Activated gamma-delta T cell (primary cell): ENCODE data around the gene GPR55.

Experiments
- DNase-seq: peaks from one replicate; lab custom pipeline; 2025; lab: John Stamatoyannopoulos, UW

GPR55 gene

GRCh38 chr2:230934231-230935129 is 9.4 kb upstream of the GPR55 start:
- no peak for DNase-seq

- DNase-seq, result no peak
These were observed 8.6 kb upstream of the GPR55 start for GRCh38 chr2:230933521-230934180.

GRCh38 chr2:230932556-230933511 is 7.8 kb upstream of the GPR55 start:
- DNase-seq, result no peak

GRCh38 chr2:230931556-230932231 is 6.7 kb upstream of the GPR55 start:
- DNase-seq, result no peak

GRCh38 chr2:230930928-230931555 is 6.0 kb upstream of the GPR55 start:
- DNase-seq, result no peak

GRCh38 chr2:230930149-230930780 is 5.2 kb upstream of the GPR55 start:
- no peak for DNase-seq

GRCh38 chr2:230929381-230930148 is 4.5 kb upstream of the GPR55 start:
- no peak for DNase-seq

- DNase-seq, result no peak
These were observed 3.8 kb upstream of the GPR55 start for GRCh38 chr2:230928701-230929380.

GRCh38 chr2:230927711-230928341 is 2.8 kb upstream of the GPR55 start:
- no peak for DNase-seq

- DNase-seq, result no peak
These were observed 1.1 kb upstream of the GPR55 start for GRCh38 chr2:230925879-230926765.

- no peak for DNase-seq
These were observed 419 bp upstream of the GPR55 start for GRCh38 chr2:230925443-230925878.

- DNase-seq, result no peak
These were observed 961 bp downstream of the GPR55 start for GRCh38 chr2:230924092-230924469.

- DNase-seq, result no peak
These were observed 1.9 kb downstream of the GPR55 start for GRCh38 chr2:230922951-230923717.

GRCh38 chr2:230921806-230922595 is 3.0 kb downstream of the GPR55 start:
- no peak for DNase-seq

- DNase-seq, result no peak
These were observed 4.9 kb downstream of the GPR55 start for GRCh38 chr2:230920167-230920566.

- no peak for DNase-seq
These were observed 5.4 kb downstream of the GPR55 start for GRCh38 chr2:230919681-230920080.
